Measurements from ENCODE around the gene SLC40A1. TPM values are rescaled to one million over a fixed set of nuclear protein-coding genes. Genes with fewer than 3 reads are reported as not detected.
A peak's percentile ranks its signal among the peaks of the same experiment; 100 is the strongest.
"Not testable (repeated sequence)": the region's sequence is repeated elsewhere in the genome, so short reads cannot be mapped to it uniquely, and the experiment has no call there.

The SLC40A1 gene
- total RNA-seq, 1 donor, result 19.4 TPM

GRCh38 chr2:189610700-189611099, 30.1 kb upstream of the SLC40A1 start:
- DNase-seq (ENCODE audit: low read depth), result no peak
- H3K4me3 ChIP-seq (ENCODE audit: low read depth, low read length), result no peak overlapping the region
- TF ChIP-seq, protein P1, sequence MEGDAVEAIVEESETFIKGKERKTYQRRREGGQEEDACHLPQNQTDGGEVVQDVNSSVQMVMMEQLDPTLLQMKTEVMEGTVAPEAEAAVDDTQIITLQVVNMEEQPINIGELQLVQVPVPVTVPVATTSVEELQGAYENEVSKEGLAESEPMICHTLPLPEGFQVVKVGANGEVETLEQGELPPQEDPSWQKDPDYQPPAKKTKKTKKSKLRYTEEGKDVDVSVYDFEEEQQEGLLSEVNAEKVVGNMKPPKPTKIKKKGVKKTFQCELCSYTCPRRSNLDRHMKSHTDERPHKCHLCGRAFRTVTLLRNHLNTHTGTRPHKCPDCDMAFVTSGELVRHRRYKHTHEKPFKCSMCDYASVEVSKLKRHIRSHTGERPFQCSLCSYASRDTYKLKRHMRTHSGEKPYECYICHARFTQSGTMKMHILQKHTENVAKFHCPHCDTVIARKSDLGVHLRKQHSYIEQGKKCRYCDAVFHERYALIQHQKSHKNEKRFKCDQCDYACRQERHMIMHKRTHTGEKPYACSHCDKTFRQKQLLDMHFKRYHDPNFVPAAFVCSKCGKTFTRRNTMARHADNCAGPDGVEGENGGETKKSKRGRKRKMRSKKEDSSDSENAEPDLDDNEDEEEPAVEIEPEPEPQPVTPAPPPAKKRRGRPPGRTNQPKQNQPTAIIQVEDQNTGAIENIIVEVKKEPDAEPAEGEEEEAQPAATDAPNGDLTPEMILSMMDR (IDR thresholded peaks at IDR 0.05; ENCODE audit: insufficient read depth, low read depth, low read length), result no peak

DNA sequence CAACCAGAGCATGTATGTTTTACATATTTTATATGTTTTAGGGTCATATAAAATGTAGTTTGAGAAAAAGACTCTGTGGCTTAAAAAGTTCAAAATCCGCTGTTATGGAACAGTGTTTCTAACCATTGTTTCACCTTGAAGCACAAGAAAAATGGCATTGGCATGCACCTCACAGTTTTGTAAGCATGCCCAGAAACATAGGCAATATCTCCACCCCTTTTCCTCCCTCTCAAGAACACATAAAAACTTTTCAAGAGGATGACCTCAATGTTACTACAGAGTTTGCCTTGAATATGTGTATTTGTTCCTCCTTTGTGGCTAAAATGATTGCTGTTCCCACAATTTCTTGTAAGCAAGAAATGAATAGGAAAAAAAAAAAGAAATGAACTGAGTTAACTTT, 29.3 kb upstream of the SLC40A1 start:
- no peak overlapping the region for H3K4me3 ChIP-seq (ENCODE audit: low read depth, low read length)
- DNase-seq (ENCODE audit: low read depth), result no peak
- TF ChIP-seq, protein P1 (IDR thresholded peaks at IDR 0.05; ENCODE audit: insufficient read depth, low read depth, low read length), result no peak

GRCh38 chr2:189609423-189609816, 28.8 kb upstream of the SLC40A1 start:
- TF ChIP-seq, protein P1 (IDR thresholded peaks at IDR 0.05; ENCODE audit: insufficient read depth, low read depth, low read length), result no peak
- peak; percentile 56 for DNase-seq (ENCODE audit: low read depth)
- no peak overlapping the region for H3K4me3 ChIP-seq (ENCODE audit: low read depth, low read length)

GRCh38 chr2:189608795-189609422, 28.3 kb upstream of the SLC40A1 start:
- TF ChIP-seq, protein P1 (IDR thresholded peaks at IDR 0.05; ENCODE audit: insufficient read depth, low read depth, low read length), result no peak
- peak; percentile 64 for DNase-seq (ENCODE audit: low read depth)
- H3K4me3 ChIP-seq (ENCODE audit: low read depth, low read length), result no peak overlapping the region

DNA sequence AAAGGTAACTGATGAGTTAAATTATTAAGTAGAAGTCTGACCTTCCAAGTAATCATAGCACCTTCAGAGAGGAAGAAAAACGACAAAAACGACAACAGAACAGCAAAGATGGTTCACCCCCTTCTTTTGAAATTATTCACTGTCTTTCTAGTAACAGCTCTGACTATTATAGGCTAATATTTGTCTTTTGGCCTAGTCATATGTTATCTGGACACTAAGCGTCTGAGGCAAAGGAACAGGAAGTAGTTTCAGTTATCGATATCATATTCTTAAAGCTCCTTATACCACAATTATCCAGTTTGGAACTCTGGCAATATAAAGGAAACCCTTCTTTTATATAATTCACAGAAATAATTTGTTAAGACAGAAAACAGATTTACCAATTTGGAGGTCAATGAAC, 27.6 kb upstream of the SLC40A1 start:
- TF ChIP-seq, protein P1 (IDR thresholded peaks at IDR 0.05; ENCODE audit: insufficient read depth, low read depth, low read length), result no peak
- no peak for DNase-seq (ENCODE audit: low read depth)
- no peak overlapping the region for H3K4me3 ChIP-seq (ENCODE audit: low read depth, low read length)

- DNase-seq (ENCODE audit: low read depth), result no peak
- no peak overlapping the region for H3K4me3 ChIP-seq (ENCODE audit: low read depth, low read length)
- TF ChIP-seq, protein P1 (IDR thresholded peaks at IDR 0.05; ENCODE audit: insufficient read depth, low read depth, low read length), result no peak
Measured at GRCh38 chr2:189602233-189602632, 21.6 kb upstream of the SLC40A1 start.

- H3K4me3 ChIP-seq (ENCODE audit: low read depth, low read length), result not testable (repeated sequence)
Measured at GRCh38 chr2:189601652-189602051, 21.1 kb upstream of the SLC40A1 start.

More at GRCh38 chr2:189601652-189602051, 21.1 kb upstream of the SLC40A1 start:
- not testable (repeated sequence) for DNase-seq (ENCODE audit: low read depth)
